Measurements from ENCODE around the gene OR4N5.
"Not testable (repeated sequence)": the region's sequence is repeated elsewhere in the genome, so short reads cannot be mapped to it uniquely, and the experiment has no call there.

The OR4N5 gene, protein sequence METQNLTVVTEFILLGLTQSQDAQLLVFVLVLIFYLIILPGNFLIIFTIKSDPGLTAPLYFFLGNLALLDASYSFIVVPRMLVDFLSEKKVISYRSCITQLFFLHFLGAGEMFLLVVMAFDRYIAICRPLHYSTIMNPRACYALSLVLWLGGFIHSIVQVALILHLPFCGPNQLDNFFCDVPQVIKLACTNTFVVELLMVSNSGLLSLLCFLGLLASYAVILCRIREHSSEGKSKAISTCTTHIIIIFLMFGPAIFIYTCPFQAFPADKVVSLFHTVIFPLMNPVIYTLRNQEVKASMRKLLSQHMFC

DNA sequence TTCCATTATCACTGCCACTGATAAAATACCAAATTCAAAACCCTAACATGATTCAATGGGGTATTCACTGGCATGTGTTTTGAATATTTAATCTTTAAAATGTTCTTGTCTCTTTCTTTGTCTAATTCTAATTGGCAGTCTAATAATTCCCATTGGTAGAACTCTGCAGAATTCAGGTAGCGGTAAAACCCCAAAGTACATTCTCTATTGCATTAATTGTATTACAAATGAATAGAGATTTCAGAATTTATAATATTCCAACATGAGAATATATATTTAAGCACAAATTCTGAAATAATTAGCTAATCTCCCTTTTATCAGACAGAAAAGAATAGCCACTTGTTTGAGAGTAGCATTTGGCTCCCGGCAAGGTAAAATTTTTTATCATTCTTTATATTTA lies at the start of gene OR4N5:
Gene OR4N5 (plus strand): TSS at position 301 of the 400 bp plus-strand sequence. CDS start 4,916 bp downstream, outside the sequence.
- DNase-seq, result no peak

DNA sequence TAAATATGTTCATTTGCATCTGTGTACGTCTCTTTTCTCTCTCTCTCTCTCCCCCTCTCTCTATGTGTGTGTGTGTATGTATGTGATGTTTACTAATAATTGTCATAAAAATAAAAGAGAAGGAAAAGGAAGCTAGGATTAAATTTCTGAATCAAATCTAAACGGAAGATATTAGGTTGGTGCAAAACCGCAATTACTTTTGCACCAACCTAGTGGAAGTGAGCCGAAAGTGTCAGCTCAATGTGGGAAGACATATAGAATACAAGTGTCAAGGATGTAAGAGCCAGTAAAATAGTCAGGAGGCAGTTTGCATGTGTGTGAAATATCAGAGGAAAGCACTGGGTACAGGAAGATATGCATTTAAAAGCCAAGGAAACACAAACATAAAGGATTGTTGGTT lies 46.6 kb upstream of the OR4N5 start:
- no peak for DNase-seq

DNA sequence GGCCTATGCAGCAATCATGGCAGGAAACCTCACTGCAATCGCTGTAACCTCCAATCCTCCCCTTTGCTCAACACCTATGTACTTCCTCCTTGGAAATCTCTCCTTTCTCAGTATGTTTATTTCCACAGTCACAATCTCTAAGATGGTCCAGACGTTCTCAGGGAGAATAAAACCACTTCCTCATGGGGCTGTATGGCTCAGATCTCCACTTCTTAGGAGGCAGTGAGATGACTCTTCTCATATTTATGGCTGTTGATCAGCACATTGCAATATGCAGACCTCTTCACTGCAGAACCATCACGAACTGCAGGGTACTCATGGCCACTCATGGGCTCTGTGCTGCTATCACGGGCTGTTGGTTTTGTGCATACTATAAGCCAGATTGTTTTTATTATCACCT lies 45.2 kb upstream of the OR4N5 start:
- no peak for DNase-seq

DNA sequence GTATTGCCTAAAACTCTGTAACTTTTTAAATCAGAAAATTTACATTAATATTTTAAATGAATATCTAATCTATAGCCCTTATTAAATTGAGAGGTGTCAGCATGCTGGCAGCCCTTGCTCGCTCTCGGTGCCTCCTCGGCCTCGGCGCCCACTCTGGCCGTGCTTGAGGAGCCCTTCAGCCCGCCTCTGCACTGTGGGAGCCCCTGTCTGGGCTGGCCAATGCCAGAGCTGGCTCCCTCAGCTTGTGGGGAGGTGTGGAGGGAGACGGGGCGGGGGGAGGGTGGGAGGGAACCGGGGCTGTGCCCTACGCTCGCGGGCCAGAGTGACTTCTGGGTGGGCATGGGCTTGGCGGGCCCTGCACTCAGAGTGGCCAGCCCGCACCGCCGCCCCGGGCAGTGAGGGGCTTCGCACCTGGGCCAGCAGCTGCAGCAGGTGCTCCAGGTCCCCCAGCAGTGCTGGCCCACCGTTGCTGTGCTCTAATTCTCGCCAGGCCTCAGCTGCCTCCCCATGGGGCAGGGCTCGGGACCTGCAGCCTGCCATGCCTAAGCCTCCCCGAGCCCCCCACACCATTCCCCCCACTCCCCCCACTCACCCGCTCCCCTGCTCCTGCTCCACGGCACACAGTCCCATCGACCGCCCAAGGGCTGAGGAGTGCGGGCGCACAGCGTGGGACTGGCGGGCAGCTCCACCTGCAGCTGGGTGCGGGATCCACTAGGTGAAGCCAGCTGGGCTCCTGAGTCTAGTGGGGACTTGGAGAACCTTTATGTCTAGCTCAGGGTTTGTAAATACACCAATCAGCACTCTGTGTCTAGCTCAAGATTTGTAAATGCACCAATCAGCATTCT lies 39.5 kb upstream of the OR4N5 start:
- DNase-seq, result not testable (repeated sequence)

DNA sequence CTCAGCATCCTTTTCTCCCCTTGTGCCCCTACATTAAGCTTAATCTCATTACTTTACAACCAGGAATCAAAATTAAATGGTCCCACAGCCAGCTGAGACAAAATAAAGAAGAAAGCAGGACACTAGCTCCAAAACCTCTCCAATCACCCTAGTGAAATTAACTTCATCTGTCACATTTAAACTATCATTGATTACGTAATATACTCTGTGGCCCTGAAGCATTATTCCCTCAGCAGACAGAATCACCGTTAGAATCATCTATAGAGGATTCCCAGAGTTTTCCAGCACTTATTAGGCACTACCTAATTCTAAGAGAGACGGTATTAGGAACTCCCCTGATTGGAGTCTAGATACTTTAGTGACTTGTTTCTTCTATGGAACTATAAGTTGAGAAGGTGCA lies 28.2 kb upstream of the OR4N5 start, which contains the start of gene OR4K17:
Gene OR4K17 (plus strand): TSS at position 302 of the 400 bp plus-strand sequence. CDS start 6,761 bp downstream, outside the sequence.
- DNase-seq, result no peak

DNA sequence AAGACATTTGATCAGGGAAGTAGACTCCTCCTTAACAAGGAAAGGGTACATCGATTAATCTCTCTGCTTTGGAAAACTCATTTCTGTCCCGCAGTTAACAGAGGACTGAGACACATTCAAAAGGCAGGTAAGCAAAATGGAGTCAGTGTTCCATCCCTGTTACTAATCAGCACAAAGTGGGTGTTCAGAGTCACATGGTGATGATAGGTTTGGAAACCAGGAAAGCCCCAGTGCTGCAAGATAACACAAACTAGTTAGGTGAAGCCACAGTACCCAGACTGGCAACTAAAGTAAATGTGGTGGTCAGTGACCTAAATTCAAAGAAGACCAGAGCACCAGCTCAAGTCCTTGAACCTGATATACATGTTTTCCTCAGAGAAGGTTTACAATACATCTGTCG lies 26.3 kb upstream of the OR4N5 start:
- no peak for DNase-seq

DNA sequence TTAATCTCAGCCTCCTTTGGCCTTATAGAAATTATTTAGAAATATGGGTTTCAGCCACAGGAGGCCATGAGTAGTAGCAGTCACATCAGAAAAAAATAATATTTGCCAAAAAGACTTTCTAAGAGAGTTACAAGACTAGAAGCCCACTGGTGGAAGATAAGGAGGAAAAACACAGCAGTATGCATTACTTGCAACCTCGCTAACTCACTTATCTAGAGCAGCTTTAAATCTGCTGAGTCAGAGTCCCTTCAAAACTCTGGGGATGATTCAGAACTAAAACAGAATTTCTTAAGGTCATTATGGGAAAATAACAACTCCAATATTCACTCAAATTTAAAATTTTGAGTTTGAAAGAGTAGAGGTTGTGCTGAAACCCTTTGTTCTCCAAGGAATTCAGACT lies 21.9 kb upstream of the OR4N5 start:
- DNase-seq, result no peak

DNA sequence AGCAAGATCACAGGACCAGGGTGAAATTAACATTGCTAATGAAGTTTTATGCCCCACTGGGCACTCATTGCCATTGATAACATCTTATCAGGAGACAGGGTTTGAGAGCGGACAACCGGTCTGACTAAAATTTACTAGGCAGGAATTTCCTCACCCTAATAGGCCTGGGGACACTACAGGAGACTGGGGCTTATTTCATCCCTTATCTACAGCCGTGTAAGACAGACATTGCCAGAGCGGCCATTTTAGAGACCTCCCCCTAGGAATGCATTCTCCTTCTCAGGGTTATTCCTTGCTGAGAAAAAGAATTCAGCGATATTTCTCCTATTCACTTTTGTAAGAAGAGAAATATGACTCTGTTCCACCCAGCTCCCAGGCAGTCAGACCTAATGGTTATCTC lies 19.8 kb upstream of the OR4N5 start:
- no peak for DNase-seq

DNA sequence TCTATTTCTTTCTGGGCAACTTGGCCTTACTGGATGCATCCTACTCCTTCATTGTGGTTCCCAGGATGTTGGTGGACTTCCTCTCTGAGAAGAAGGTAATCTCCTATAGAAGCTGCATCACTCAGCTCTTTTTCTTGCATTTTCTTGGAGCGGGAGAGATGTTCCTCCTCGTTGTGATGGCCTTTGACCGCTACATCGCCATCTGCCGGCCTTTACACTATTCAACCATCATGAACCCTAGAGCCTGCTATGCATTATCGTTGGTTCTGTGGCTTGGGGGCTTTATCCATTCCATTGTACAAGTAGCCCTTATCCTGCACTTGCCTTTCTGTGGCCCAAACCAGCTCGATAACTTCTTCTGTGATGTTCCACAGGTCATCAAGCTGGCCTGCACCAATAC lies 5.3 kb downstream of the OR4N5 start:
- DNase-seq, result no peak

DNA sequence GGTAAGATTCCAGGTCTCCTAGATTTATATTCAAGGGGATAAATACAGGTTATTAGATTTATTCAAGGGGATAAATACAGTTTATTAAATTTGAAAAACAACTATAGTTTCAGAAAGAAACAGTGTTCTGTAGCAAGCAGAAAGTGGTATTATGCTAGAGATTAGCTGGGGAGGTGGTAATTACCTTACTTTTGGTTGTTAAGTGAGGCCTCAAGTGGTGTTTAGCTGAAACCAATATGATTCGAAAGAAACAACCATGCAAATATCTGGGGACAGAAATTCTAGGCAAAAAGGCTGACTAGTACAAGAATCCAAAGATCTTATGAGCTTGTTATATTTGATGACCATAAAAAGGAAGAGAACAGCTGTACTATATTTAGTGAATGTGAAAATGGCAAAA lies 6.2 kb downstream of the OR4N5 start:
- no peak for DNase-seq

DNA sequence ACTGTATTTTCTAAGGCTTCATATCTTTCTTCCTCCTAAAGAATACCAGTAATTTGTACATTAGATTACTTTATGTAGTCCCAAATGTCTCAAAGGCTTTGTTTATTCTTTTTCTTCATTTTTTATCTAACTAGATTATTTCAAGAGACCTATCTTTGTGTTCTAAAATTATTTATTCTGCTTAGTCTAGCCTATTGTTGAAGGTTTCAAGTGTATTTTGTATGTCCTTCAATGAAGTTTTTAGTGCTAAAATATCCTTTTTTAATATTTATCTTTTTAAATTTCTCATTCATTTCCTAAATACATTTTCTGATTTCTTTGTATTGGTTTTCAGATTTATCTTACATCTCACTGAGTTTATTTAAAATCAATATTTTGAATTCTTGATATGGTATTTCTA lies 25.8 kb downstream of the OR4N5 start:
- no peak for DNase-seq

DNA sequence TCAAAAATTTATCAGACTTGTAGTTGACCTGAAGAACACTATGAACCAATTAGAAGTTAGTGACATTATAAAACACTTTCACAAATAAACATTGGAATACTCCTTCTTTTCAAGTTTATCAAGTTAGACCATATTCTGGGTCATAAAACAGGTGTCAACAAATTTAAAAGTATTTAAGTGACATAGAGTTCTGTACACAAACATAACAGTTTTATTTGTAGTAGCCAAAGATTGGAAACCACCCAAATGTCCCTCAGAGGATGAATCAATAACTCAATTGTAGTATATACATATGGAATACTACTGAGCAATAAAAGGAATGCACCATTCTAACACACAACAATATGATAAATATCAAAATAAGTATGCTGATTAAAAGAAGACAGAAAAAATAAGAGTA lies 28.5 kb downstream of the OR4N5 start:
- no peak for DNase-seq

DNA sequence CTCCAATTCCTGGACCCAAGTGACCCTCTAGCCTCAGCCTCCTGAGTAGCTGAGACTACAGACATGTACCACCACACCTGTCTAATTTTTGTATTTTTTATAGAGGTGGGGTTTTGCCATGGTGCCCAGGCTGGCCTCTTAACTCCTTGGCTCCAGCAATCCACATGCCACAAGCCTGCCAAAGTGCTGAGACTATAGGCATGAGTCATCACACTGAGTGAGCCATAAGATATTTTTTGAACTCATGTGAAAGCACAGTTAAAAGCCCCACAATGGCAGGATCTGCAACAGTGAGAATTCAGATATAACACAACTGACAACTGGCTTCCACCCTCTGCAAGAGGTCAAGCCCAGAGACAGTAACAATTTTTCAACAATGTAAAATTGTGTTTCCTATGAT lies 31.2 kb downstream of the OR4N5 start:
- DNase-seq, result not testable (repeated sequence)

DNA sequence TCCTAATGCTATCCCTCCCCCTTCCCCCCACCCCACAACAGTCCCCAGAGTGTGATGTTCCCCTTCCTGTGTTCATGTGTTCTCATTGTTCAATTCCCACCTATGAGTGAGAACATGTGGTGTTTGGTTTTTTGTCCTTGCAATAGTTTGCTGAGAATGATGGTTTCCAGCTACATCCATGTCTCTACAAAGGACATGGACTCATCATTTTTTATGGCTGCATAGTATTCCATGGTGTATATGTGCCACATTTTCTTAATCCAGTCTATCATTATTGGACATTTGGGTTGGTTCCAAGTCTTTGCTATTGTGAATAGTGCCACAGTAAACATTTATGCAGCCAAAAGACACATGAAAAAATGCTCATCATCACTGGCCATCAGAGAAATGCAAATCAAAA lies 35.6 kb downstream of the OR4N5 start:
- not testable (repeated sequence) for DNase-seq

DNA sequence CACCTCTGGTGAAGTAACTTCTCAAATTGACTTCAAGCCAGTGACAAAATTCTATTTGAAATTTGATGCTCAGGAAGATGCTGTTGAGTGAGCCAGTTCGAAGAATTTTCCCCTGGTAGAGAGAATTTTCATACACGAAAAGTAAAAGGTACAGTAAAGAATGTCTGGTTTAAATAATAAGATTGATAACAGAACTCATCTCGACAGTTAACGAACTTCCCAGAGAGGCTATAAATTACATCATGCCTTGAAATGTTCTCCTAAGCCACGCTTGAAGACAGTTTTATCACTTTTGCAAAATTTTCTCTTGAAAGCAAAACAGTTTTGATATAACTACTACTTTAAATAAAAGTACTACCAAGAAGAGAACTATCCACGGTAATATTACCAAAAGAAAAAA lies 37.7 kb downstream of the OR4N5 start:
- no peak for DNase-seq

DNA sequence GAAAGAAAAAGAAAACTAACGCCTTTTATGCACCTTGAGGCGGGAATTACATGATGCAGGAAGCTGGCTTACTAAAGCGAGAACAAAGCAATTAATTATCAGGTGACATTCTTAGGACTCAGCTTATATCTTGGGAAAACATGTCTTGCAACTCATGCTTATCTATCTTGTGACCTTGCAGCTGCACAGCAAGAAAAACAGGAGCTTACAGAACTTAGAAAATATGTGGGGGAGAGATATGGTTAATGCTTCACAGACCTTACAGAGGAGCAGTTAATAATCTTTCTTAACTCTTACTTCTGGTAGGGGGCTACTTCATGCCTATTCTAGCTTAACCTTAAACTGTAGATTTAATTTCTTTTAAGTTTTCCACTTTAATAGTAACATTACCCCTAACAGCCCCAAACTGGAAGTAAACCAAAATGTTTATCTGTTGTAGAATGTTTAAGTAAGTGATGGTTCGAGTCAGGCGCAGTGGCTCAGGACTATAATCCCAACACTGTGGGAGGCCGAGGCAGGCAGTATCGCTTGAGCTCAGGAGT lies 38.9 kb downstream of the OR4N5 start:
- no peak for DNase-seq

DNA sequence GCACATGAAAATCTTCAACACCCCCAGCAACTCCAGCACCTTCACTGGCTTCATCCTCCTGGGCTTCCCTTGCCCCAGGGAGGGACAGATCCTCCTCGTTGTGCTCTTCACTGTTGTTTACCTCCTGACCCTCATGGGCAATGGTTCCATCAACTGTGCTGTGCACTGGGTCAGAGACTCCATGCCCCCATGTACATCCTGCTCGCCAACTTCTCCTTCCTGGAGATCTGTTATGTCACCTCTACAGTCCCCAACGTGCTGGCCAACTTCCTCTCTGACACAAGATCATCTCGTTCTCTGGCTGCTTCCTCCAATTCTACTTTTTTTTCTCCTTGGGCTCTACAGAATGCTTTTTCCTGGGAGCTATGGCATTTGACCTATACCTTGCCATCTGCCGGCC lies 40.6 kb downstream of the OR4N5 start:
- no peak for DNase-seq

DNA sequence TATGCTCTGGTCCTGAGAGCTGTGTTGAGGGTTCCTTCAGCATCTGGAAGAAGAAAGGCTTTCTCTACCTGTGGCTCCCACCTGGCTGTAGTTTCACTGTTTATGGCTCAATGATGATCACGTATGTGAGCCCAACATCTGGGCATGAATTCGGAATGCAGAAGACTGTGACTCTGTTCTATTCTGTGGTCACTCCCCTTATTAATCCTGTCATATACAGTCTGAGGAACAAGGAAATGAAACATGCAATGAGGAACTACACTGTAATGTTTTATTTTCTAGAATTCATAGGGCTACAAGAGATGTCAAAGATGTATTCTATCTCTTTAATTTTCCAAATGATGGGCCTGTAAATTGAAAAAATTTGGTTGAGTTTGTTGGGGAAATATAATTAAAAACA lies 41.3 kb downstream of the OR4N5 start:
- DNase-seq, result no peak

DNA sequence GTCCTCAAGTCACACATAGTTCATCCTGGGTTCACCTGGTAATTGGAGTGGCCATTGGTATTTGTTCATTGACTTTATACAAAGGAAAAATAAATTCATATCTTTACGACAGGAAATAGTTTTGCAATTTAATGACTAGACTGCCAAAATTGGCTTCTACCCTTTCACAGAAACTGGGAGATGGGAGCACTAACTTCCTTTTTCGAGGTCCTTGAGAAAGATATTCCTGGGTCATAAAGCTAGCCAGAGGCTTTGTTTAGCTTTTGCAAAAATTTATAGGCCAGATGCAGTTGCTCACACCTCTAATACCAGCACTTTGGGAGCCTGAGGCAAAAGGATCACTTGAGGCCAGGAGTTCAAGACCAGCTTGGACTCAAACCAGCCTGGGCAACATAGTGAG lies 41.9 kb downstream of the OR4N5 start:
- no peak for DNase-seq

DNA sequence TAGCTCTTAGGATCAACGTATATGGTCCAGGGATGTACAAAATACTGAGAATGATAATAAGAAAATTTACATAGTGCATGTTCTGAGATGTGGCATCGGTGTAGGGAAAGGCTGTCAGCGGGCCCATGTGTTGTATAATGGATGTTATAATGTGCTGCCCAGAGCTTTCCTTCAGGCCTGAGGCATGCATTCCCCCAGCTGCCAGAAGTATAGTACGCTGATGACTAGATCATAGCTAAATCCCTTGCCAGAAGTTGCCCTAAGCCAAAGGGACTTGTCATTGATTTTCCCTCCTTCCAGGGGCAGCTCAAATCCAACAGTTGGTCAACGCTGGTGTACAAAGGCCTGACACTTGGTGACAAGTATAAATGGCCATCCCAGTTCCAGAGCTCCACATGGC lies 45.6 kb downstream of the OR4N5 start:
- DNase-seq, result no peak

DNA sequence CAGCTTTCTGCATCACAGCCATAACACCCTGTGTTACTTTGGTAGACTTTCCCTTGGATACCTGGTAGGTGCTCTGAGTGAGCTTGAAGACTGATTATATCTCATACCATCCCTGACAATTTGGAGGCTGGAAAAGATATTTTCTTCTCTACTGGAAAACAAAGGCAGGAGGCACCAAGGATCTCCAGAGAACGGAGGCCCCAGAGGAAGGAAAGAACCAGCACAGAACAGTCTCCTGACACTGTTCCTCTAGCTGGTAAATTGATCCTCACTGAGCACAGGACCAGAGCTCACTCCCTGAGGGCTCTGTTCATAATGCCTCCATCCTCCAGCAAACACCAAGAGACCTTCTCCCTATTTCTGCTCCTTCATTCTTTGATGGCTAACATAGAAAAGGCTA lies 52.0 kb downstream of the OR4N5 start, which contains the start of gene OR11G2:
Gene OR11G2 (plus strand): TSS at position 301 of the 400 bp plus-strand sequence. CDS start 6,542 bp downstream, outside the sequence.
- no peak for DNase-seq

DNA sequence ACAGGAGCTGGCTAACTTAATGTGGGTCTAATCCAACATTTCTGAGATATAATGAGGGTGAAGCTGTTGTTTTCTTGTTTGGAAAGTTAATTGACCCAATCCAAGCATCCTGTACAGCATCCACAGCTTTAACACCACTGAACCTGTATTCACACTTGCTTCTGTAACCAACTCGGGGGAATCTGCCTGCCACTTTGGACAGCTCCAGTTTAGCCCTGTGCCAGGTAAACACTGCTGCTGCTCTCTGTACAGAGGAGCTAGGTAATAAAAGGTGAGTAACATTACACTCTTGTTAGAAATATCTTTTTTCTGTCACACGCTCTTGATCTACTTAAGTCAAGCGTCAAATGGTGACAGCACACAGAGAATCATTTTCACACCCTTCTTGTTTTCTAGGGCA lies 52.8 kb downstream of the OR4N5 start:
- no peak for DNase-seq

DNA sequence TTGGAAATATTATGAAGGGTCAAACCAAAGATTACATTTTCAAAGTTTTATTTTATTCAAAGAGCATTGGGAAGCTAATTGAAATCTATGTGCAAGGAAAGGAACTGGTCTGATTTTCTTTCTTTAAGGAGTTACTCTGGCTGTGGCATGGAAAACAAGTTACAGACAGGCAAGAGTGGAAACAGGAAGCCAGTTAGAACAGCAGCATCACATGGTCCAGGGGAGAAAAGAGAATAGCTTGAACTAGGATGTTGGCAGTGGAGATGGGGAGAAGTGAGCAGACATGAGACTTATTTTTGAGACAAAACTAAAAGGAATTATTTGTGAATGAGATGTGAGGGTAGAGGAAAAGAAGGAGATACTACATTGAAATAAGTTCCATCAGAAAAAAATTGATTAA lies 55.5 kb downstream of the OR4N5 start:
- DNase-seq, result no peak
